GM19397 (cell line): ENCODE results near the gene MAPKAP1.

Experiments
- ATAC-seq: cut with Tn5 transposase; IDR thresholded peaks from one replicate; pipeline ENCODE4 v1.9.1; 2021; ENCODE audit warnings: mild to moderate bottlenecking, moderate library complexity; ENCODE audit not compliant: unreplicated experiment

Gene MAPKAP1

DNA sequence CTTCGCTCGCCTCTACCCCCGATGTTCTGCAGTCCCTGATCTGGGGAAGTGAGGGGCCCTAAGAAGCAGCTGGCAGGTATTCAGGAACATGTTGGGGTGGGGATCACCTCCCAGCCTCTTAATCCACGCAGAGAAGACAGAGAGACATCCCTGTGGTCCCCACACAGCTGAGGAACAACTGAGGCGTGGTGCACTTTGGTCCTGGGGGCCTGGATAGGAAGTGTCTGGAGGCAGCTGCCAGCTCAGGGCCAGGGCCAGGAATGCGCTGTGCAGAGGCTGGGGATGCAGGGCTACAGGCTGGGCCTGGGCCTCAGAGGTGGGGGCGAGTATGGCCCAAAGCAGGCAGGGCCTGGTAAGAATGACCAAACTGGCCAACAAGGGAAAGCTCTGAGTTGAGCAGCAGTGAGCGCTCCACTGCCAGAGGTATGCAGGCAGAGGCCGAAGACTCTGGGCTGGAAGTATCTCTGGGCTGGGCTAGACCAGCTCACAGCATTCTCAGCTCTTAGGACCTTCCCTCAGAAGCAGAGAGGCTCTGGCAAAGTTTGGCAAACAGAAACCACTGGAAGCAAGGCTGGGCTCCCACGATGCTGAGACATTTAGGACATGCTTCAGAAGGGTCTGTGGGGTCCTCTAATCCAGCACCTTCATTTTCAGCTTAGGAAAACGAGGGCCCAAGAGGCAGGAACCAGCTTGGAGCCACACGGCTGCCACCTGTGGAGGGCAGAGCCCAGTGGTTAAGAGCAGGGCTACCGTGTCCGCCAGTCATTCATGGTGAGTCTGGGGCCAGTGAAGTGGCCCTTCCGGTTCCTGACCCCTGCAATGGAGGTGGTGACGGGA lies 271.0 kb downstream of the MAPKAP1 start:
- ATAC-seq, result no peak

DNA sequence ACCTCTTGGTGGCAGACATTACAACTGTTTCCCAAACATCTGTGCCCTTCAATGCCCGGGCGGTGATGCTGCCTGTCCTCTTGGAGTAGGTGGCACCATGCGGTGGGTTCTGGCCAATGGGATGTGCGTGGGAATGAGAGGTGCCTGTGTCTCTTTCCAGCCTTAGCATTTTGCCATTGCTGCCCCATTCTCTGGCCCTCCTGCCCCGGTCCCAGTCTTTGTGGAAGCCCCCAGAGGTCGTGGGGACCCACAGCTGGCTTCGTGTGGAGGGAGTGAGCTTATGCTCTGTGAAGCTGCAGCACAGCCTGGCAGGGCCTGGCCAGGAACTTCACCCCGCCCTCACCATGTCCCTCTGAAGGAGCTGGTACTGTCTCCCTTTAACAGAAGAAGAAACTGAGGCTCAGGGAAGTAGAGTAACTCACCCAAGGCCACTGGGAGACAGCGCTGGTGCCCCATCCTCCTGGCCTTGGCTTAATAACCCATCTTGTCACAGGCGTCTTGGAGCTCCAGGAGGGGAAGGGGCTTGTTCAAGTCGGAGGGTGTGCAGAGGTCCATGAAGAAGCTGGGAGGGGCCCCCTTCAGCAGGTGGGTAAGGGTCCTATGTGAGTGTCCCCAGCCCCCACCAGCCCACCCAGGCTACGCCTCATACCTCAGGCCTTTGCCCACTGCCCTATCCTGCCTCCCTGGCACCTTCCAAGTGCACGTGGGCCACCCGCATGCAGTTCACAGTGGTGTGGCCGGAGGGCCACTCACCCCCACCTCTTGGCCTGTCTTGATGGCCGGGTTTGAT lies 271.8 kb downstream of the MAPKAP1 start:
- ATAC-seq, result no peak

DNA sequence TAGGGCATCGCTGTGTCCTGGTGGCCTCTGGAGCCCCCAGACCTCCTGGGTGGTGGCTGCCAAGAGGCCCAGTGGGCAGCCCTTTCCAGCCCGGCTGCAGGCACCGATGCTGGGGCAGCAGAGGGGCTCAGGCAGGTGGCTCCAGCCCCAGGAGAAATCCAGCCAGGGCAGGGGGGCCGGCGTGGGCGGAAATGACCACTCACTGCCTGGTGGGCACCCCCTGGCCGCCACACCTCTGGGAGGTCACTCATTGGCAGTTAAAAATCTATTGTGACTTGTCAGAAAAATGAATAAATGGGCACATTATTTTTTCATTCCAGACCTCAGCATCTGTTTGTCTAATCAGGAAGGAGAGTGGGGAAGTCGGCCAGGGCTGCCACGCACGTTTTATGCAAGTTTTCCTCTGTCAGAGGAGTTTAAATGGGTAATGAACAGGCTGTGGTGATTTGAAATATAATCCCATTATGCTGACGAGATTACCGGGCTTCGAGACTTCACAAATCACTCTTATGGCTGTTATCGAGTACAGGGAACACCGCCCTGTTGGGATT lies 273.5 kb downstream of the MAPKAP1 start:
- no peak for ATAC-seq

DNA sequence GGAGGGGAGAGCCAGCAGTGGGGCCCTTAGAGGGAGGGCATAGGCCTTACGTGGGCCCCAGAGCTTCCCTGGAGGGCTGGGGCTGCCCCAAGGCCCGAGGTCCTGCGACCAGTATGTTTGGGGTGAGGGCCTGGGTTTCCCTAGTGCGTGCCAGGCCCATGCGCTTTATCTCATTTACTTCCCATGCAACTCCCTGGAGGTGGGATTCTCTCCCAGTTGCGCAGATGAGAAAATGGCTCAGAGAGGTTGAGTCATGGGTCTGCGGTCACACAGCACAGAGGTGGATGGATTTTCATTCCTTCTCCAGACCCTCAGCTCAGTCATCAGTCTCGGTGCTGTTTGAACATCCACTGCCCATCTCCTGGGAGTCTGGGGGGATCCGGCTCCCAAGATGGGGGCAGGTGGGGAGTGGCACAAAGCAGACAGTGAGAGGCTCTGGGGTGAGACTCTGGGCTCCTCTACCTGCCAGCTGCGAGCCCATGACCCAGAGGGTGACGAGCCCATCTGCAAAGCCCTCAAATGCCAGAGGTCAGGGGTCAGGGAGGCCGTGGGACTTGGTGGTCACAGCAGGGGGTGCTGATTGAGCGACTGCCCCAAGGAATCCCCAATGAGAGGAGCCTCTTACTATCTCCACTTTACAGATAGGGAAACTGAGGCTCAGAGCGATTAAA lies 274.2 kb downstream of the MAPKAP1 start:
- no peak for ATAC-seq

DNA sequence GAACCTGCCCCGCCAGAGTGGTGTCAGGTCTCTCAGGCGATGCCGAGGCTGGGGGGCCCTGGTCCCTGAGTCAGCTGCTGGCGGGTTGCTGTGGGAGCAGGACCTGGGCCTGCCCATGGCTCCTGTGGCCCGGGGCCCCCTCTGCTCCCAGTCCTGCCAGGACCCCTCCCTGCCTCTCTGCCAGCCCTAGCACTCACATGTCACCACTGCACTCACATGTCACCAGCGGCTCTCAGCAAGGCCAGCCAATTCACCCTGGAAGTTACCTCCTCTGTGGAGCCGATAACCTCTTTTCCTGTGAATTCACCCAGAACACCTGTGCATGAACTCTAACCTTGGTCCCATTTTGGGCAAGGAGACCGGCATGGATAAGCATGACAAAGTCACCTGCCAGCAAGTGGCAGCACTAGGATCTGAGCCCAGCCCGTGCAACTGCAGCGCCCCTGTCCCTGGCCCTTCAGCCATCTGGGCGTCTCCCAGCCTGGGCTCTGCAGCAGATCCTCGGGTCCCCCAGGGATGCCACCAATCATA lies 275.2 kb downstream of the MAPKAP1 start:
- no peak for ATAC-seq

DNA sequence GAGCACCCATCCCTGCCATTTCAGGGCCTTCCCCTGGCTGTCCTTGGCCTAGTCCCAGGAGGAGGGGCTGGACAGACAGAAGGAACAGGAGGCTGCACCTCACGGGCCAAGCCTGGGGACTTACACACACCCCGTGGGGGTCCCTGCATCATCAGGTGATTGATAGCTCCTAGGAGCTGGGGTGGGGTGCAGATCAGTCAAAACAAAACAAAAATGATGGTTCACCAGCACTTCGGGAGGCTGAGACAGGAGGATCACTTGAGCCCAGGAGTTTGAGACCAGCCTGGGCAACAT lies 276.0 kb downstream of the MAPKAP1 start:
- no peak for ATAC-seq

DNA sequence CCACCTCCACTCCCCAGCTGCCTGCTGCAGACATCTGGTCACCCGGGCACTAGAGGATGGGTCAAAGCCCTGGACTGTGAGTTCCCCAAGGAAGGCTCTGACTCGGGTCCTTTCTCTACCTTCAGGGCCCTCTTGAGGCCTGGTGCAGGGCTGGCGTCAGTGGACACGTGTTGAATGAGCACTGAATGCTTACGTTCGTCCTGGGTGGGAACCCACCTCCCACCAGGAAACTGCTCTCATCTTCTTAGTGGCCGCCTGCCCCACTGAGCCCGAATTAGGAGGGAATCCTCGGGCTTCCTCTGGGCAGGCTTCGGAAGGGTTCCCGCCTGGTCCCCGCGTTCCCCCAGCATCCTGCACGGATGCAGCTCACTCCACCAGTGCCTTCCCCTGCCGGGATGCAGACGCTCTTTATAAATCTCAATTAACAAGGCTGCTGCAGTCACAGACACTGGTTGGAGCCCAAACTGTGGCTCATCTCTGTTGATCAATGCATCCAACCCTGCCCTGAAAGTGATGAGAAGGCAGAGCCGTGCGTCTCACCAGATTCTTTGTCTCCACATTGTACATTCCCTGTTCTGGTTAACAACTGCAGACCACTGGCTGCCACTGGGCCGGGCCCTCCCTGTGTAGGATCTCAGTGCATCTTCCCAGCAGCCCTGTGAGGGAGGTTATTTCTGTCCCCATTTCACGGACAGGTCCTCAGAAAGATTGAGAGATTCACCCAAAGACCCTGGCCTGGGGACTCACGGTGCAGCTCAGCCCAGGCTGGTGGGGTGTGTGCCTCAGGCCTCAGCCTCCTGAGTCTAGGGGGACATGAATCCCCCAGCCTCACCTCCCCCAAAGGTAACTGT lies 276.6 kb downstream of the MAPKAP1 start:
- ATAC-seq, result no peak

DNA sequence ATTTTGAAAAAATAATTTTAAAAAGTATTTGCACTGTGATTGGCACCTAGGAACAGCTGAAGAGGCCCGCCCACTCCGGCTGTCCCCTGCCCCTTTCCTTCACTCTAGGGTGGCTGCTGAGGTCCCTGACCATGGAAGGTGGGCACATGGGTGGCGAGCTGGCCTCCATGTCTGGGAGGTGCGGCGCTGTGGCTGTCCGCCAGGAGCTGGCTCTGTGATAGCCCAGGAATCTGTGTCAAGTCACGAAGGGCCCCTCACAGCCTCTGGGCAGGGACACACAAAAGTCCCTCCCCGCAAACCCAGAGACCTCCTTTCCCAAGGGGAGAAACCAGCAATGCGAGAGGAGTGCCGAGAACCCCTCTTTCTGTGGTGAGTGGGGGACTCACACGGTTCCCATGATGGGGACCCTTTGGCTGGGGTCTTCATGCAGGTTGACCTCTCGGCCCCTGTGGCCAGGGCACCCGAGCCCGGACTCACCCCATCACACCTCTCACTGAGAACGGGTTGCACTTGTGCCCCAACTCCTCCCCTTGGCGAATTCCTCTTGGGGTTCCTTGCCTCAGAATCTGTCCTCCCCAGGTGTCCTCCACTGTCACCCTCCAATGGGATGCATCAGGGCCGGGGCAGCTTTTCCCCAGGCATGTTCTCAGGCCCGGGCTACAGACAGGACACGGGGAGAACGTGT lies 277.4 kb downstream of the MAPKAP1 start:
- no peak for ATAC-seq

DNA sequence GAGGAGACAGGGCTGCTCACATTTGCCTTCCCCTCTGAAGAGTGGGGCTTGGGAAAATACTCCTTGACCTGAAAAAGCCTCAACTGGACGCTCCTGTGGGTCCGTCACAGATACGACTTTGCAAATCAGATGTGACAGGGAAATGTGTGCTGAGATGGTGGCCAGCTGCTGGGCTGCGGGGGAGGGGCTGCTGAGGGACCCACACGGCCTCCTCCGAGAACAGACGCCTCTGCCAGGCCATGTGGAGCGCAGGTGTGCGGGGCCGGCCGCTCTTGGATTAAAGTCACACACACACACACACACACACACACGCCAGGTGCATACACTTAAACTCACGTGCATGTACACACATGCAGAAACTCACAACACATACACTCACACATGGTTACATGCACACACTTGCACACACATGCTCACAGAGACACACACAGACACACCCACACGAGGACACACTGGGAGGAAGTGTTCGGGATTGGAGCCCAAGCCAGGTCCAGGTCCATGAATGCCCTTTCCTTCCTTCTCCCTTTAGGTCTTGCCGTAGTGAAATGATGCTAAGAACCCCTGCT lies 278.0 kb downstream of the MAPKAP1 start:
- no peak for ATAC-seq

DNA sequence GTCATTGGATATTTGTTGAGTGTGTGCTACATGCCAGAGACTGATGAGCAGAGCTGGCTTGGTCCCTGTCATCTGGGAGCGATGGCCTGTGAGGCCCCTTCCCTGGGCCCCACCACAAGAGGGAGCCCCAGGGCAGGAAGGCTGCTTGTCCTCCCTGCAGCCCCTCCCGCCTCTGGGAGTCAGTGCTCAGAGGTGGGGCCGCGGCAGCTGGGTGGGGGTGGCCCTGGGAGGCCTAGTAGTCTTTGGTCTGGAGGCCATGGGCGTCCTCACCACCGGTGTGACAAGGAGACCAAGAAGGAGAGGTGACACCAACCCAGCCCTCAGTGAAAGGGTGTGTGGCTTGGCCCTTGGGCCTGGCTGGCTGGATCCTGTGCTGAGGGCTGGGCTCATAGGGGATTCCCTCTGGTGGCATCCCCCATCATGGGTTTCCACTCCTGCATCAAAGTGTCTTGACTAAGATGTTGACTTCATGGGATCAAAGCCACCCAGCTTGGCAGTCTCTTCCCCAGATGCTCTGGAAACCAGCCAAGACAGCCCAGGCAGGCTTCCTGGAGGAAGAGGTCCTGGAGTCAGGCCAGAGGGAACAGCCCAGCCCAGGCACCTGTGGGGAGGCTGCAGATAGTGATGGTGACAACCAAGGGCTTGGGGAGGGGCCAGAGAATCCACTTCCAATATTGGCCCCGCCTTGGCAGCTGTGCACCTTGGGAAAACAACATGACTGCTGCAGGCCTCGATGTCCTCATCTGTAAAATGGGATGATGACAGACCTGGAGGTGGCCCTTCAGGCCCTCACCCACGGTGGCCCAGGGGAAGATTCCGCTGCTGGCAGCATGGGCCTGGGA lies 278.7 kb downstream of the MAPKAP1 start:
- ATAC-seq, result no peak

DNA sequence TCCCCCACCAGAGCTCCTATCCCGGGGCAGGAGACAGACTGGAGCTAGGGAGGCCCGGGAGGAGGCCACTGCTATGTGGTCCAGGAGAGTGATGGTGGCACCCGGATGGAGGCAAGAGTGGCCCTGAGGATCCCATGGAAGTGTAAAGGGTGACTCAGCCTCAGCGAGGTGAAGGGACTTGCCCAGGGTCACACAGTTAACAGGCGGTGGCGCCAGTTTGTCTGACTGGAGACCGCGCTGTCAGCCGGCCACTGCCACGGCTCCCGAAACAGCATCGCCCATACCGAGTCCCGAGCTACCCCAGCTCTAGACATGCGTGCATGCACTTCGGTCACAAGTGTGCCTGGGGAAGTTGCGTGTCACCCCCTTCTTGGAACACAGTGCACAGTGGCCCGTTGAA lies 279.5 kb downstream of the MAPKAP1 start:
- ATAC-seq, result no peak

DNA sequence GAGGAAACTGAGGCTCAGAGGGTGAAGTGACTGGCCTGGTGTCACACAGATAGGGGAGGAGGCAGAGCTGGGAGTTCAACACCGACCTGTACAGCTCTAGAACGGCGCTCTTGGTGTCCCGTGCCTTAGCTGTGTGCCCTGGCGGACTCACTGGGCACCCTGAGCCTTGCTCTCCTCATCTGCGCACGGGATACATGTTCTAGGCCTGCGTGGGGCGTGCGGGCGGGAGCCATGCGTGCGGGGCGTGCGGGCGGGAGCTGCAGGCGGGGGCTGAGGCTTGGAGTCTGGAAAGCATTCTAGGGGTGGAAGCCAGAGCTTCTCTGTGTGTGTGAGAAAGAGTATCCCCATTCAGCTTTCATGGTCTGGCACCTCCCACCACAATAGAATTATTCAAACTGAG lies 280.1 kb downstream of the MAPKAP1 start:
- no peak for ATAC-seq

DNA sequence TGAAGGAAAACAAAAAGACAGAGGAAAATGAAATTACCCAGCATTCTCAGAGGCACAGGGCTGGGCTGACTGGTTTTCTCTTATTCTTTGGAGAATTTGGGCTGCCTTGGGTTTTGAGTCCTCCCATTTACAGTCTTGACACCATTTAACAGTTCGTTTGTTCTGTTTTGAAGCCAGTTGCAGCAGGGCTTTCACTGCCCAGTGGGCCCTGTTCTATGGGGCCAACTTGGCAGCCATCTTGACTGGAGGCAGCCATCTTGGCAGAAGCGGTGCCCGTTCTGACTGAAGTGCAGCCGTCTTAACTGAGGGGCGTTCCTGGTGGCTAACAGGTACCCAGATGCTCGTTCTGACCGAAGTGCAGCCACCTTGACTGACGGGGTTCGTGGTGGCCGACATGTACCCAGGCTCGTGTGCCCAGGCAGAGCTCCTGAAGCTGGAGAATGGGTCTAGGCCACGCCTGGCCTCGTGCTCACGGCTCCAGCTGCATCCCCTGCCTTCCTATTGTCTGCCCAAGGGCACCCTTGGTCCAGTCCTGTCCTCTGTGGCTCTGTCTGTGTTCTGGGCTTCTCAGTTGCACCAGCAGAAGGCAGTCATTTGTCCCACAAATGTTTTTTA lies 281.0 kb downstream of the MAPKAP1 start:
- no peak for ATAC-seq

DNA sequence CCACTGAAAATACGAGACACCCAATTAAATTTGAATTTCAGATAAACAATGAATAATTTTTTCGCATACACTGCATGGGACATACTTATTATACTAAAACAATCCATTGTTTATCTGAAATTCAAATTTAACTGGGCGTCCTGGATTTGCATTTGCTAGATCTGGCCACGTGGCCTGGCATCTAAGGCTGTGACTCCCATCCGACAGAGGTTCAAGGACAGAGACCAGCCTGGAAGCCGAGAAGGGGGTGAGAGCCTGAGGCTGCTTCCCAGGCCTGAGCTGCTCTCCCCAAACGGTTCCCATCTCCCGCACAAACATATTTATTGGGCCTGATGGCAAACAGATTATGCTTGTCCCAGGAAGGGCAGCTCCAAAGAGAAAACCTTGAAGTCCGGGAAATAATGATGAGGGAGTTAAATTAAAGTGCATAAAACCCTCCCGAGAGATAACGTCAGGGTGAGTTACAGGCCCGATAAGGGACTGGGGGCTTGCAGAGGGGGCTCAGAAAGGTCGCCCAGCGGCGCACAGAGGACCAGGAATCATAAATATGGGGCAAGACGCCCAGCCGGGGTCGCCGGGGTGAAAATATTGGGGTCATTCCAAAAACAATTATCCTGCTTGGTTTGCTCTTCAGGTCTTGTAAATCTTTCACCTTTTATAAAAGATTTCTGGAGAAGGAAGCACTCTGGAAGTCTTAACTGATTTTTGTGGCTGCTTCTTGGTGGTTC lies 281.7 kb downstream of the MAPKAP1 start:
- no peak for ATAC-seq

DNA sequence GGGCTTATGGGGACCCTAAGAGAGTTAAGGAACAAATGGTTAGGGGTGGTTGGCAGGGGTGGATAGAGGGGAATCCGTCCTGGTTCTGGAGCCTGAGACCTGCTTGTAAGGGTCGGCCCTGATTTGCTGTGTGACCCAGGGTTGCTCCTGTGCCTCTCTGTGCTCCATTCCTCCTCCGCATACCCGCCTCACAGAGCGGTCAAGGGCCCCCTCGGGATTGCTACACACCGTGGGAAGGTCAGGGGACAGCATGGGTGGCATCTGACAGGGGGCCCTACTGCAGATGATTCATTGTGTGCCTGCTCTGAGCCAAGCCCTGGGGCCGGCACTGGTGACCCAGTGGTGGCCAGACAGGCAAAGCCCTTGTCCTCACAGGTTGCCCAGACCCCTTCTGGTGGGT lies 283.0 kb downstream of the MAPKAP1 start:
- no peak for ATAC-seq

DNA sequence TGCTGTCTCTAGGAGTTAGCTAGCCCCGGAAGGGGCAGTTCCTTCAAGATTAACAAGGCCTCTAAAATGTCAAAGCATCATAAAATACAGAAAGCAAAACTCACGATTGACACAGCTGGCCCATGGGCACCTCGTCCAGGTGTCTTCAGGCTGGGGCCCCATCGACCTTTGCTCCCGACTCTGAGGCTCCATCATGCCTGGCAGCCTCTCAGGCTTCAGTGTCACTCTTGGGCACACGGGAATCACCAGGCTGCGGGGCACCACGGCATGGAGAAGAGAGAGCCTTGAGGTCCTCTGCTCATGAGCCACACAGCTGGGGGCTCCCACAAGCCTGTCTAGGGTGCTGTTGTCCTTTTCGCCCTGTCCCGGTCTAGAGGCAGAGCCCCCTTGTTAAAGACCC lies 284.2 kb downstream of the MAPKAP1 start:
- ATAC-seq, result no peak

DNA sequence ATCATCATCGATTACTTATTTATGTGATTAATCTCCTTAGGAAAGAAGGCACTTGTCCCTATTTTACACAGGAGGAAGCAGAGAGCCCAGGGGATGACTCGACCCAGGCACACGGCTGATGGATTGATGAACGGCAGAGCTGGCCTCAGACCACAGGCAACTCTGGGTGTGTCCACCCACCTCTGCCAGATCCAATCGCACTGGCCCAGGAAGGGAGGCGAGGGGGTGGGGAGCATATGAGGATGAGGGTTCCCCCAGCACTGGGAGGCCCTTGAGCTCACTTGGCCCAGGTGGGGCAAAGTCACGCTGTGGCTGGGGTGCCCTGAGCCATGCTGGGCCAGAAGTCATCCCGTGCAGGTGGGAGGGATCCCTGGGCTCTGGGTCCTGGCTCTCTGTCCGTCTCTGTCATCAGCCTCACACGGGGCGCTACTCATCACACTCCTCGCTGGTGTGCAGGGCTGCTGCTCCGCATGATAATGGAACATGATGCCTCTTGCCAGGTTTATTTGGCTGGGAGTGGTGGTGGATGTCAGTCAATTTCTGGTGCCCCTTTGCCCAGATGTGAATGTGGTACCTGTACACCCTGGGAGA lies 285.3 kb downstream of the MAPKAP1 start:
- ATAC-seq, result no peak
